Activated naive CD4-positive, alpha-beta T cell treated with anti-CD3 and anti-CD28 coated beads for 36 hours (primary cell): ENCODE measurements around the gene MTF2. TPM values are rescaled to one million over a fixed set of nuclear protein-coding genes. Genes with fewer than 3 reads are reported as not detected.
A peak's percentile ranks its signal among the peaks of the same experiment; 100 is the strongest.
"Not testable (repeated sequence)": the region's sequence is repeated elsewhere in the genome, so short reads cannot be mapped to it uniquely, and the experiment has no call there.

Source experiments
- CTCF ChIA-PET: fragments of 350-600 bp; sonication (Branson Sonifier 250); formaldehyde crosslinking; loops from one replicate; lab custom pipeline; 2021; ENCODE audit warnings: antibody characterized with exemption; lab: Charles Lee
- DNase-seq: peaks from one replicate; pipeline ENCODE4 v3.0.0-alpha.2; 2020
- H3K27ac Mint-ChIP-seq: one replicate; pipeline ENCODE4 v1.8.0; 2021; ENCODE audit warnings: mild to moderate bottlenecking, mixed read lengths
- H3K27me3 Mint-ChIP-seq: one replicate; pipeline ENCODE4 v1.8.0; 2021; ENCODE audit warnings: low read depth, mixed read lengths
- H3K36me3 Mint-ChIP-seq: one replicate; pipeline ENCODE4 v1.8.0; 2021; ENCODE audit warnings: low read depth, mixed read lengths
- H3K4me1 Mint-ChIP-seq: one replicate; pipeline ENCODE4 v1.8.0; 2021; ENCODE audit warnings: low read depth, mixed read lengths
- H3K4me3 Mint-ChIP-seq: one replicate; pipeline ENCODE4 v1.8.0; 2021; ENCODE audit warnings: mild to moderate bottlenecking, moderate library complexity, mixed read lengths
- H3K9me3 Mint-ChIP-seq: one replicate; pipeline ENCODE4 v1.8.0; 2021; ENCODE audit warnings: mixed read lengths
- intact Hi-C: fragments of 100-400 bp; cut with micrococcal nuclease; formaldehyde crosslinking; loops from one replicate; pipeline ENCODE4 v1.15.1; 2023
- total RNA-seq, 2 experiments: library from RNA; stranded (reverse); gene quantifications; one replicate each; pipeline ENCODE4 v1.2.3, GENCODE V29; 2021

MTF2 gene
- total RNA-seq, 2 experiments from 2014 or later, result 51.0 to 56.6 TPM

DNA sequence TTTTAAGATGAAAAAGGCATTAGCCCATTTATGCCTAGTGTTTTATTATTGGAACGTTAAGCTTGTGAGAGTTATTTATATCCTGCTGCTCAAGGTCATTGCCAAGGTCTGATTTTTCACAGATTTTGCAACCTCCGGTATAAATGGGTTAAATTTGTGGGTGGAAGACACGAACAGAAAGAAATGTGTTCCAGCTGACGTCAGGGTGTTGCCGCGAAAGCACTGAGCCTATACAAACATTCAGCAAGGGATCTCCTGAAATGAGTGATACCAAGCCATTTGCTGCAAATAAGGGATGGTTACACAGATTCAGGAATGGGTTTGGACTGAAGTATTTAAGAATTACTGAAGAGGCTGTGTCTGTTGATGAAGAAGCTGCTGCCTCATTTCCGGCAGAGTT, 68.9 kb downstream of the MTF2 start:
- Mint-ChIP-seq H3K4me1 (peaks cover 7% of the 10 kb centered on the region), H3K4me3 (no peak overlapping the region), H3K27ac (no peak overlapping the region), H3K9me3 (no peaks in the 10 kb centered on the region), H3K36me3 (peaks cover 33% of the 10 kb centered on the region), H3K27me3 (no peaks in the 10 kb centered on the region)
- intact Hi-C loops, result no loop called here
- DNase-seq, result no peak
- CTCF ChIA-PET, result no interaction called here

DNA sequence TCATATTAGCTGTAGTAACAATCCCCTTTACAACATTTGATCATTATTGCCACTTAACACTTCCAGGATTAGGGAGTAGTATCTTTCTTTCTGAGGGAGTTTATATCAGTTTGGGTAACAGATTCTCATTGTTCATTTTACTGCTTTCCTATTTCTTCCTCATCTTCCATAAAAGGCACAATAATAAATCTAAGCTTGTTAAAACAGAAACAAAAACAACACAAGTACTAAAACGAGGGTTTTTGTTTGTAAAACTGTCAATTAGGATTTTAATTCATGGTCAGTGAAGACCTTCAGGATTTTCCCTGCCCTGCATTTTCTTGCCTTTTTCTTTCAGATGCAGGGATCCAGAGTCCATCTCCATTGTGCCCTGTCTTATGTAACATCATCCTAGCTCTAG, 71.6 kb downstream of the MTF2 start:
- intact Hi-C loops, result no loop called here
- CTCF ChIA-PET, result interaction anchor here (1.0 kb wide), 1 partner anchor 14 kb away, joined by 3 read pairs; no protein-coding TSS in a partner anchor

DNA sequence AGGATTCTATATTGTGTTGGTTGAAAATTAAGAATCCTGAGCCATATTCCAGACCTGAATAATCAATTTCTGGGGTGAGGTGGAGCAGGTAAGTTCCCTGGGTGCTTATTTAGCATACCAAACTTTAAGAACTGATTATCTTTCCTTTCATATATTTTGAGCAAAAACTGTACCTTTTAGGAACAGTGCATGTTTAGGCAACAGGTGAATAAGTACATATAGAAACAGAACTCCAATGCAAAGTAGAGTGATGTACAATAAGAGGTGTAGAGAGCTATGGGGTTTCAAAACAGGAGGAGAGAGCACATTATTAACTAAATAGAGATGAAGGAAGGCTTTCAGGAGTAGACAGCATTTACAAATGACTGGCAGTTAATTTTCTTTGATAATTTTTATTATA, 72.4 kb downstream of the MTF2 start:
- Mint-ChIP-seq H3K27me3 (no peaks in the 10 kb centered on the region), H3K4me3 (no peak overlapping the region), H3K9me3 (no peaks in the 10 kb centered on the region), H3K36me3 (peaks cover 35% of the 10 kb centered on the region), H3K4me1 (peaks cover 22% of the 10 kb centered on the region), H3K27ac (no peak overlapping the region)
- DNase-seq, result no peak
- intact Hi-C loops, result no loop called here
- CTCF ChIA-PET, result no interaction called here

More for the DNA sequence above, 71.6 kb downstream of the MTF2 start:
- Mint-ChIP-seq H3K4me3 (no peak overlapping the region), H3K4me1 (peaks cover 20% of the 10 kb centered on the region), H3K27ac (no peak overlapping the region), H3K27me3 (no peaks in the 10 kb centered on the region), H3K36me3 (peaks cover 34% of the 10 kb centered on the region), H3K9me3 (no peaks in the 10 kb centered on the region)
- no peak for DNase-seq

DNA sequence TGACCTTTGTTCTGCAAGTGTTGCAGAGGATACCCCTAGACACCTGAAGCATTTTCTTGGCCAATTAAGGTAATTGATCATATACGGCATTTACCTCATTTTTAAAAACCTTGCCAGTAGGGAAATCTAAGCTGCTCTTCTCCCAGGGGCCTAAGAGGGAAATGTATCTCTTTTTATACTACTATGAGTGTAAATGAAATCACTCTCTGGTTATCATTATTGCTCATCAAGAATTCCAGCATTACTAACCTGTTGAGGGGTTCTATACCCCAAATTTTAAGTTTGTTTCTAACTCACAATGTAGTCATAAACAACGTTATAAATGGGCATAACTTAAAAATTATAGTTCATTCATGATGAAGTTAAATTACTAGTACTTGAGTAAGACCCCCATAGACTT, 73.8 kb downstream of the MTF2 start:
- Mint-ChIP-seq H3K36me3 (peaks cover 26% of the 10 kb centered on the region), H3K4me3 (no peak overlapping the region), H3K27ac (peak overlapping the region; percentile 38), H3K9me3 (no peaks in the 10 kb centered on the region), H3K27me3 (no peaks in the 10 kb centered on the region), H3K4me1 (peaks cover 22% of the 10 kb centered on the region)
- CTCF ChIA-PET, result interaction anchor here (1.2 kb wide), 1 partner anchor 73 kb away, joined by 3 read pairs; no protein-coding TSS in a partner anchor
- DNase-seq, result no peak
- intact Hi-C loops, result no loop called here

DNA sequence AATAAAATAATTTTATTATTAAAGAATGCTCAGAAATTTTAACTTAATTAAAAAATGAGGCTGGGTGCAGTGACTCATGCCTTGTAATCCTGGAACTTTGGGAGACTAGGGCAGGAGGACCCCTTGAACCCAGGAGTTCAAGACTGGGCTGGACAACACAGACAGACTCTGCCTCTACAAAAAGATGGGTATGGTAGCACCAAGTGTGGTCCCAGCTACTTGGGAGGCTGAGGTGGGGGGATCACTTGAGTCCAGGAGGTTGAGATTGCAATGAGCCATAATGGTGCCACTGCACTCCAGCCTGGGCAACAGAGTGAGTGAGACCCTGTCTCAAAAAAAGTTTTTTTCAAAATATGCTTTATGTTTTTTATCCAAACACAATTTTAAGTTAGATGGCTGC, 75.8 kb downstream of the MTF2 start:
- H3K9me3 Mint-ChIP-seq, result no peaks in the 10 kb centered on the region
- H3K36me3 Mint-ChIP-seq, result peaks cover 19% of the 10 kb centered on the region
- H3K4me3 Mint-ChIP-seq, result no peak overlapping the region
- peak overlapping the region; percentile 73 for H3K27ac Mint-ChIP-seq
- DNase-seq, result no peak
- H3K27me3 Mint-ChIP-seq, result no peaks in the 10 kb centered on the region
- CTCF ChIA-PET, result interaction anchor here (0.7 kb wide), 2 partner anchors 20 to 134 kb away, joined by 3 read pairs; no protein-coding TSS in a partner anchor
- peaks cover 22% of the 10 kb centered on the region for H3K4me1 Mint-ChIP-seq
- intact Hi-C loops, result loop anchor here (1.0 kb wide), 2 partner anchors 24 to 75 kb away; no protein-coding TSS in a partner anchor

DNA sequence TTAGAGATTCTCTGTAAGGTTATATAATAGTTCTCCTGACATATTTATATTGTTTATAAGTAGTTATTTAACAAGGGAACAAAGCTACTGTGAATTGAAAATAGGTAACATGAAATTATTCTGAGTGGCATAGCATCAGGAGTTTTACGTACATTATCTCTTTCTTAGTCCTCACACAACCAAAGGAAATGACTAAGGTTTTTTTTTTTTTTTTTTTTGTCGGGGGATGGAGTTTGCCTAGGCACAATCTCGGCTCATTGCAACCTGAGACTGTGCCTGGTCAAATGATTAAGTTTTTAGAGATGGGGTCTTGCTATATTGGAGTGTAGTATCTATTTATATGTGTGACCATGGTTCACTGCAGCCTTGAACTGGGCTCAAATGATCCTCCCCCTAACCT, 76.3 kb downstream of the MTF2 start:
- no peak for DNase-seq
- H3K9me3 Mint-ChIP-seq, result no peaks in the 10 kb centered on the region
- peak overlapping the region; percentile 73 for H3K27ac Mint-ChIP-seq
- CTCF ChIA-PET, result interaction anchor here (0.7 kb wide), 1 partner anchor 135 kb away, joined by 3 read pairs; no protein-coding TSS in a partner anchor
- H3K4me1 Mint-ChIP-seq, result peaks cover 23% of the 10 kb centered on the region
- H3K36me3 Mint-ChIP-seq, result peaks cover 19% of the 10 kb centered on the region
- intact Hi-C loops, result loop anchor here (1.0 kb wide), 2 partner anchors 24 to 75 kb away; no protein-coding TSS in a partner anchor
- H3K4me3 Mint-ChIP-seq, result no peak overlapping the region
- H3K27me3 Mint-ChIP-seq, result no peaks in the 10 kb centered on the region

DNA sequence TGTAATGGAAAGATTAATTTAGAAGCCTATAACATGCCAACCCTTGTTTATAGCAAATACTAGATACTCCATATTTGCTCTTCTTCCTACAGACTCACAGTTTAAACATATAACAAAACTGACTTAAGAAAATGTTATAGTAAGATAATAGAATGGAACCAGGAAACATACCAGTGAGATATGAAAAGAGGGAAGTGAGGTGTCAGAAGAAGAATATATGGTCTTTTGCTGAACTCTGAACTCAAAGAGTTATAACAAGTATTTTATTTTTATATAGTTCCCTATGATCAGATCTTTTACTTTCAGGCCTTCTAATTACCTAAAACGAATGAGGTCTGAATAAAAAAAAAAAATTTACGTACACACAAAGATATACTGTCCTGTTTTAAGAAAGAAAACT, 80.3 kb downstream of the MTF2 start:
- peaks cover 23% of the 10 kb centered on the region for H3K4me1 Mint-ChIP-seq
- no peak overlapping the region for H3K4me3 Mint-ChIP-seq
- intact Hi-C loops, result no loop called here
- CTCF ChIA-PET, result interaction anchor here (0.5 to 0.9 kb wide), 2 partner anchors 10 to 198 kb away, joined by 3 to 4 read pairs; no protein-coding TSS in a partner anchor
- no peaks in the 10 kb centered on the region for H3K27me3 Mint-ChIP-seq
- H3K9me3 Mint-ChIP-seq, result no peaks in the 10 kb centered on the region
- no peak for DNase-seq
- H3K36me3 Mint-ChIP-seq, result peaks cover 10% of the 10 kb centered on the region
- no peak overlapping the region for H3K27ac Mint-ChIP-seq

DNA sequence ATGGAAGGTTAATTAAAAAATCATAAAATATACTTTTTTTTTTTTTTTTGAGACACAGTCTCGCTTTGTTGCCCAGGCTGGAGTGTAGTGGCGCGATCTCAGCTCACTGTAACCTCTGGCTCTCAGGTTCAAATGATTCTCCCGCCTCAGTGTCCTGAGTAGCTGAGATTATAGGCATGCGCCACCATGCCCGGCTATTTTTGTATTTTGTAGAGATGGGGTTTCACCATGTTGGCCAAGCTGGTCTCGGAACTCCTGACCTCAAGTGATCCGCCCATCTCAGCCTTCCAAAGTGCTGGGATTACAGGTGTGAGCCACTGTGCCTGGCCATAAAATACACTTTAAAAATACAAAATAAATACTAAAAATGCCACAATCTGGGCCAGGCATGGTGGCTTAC, 84.2 kb downstream of the MTF2 start:
- CTCF ChIA-PET, DNase-seq, H3K27me3 Mint-ChIP-seq, H3K4me3 Mint-ChIP-seq, H3K9me3 Mint-ChIP-seq, H3K27ac Mint-ChIP-seq, intact Hi-C loops: not testable (repeated sequence)
- Mint-ChIP-seq H3K36me3 (peaks cover 20% of the 10 kb centered on the region), H3K4me1 (peaks cover 21% of the 10 kb centered on the region)

DNA sequence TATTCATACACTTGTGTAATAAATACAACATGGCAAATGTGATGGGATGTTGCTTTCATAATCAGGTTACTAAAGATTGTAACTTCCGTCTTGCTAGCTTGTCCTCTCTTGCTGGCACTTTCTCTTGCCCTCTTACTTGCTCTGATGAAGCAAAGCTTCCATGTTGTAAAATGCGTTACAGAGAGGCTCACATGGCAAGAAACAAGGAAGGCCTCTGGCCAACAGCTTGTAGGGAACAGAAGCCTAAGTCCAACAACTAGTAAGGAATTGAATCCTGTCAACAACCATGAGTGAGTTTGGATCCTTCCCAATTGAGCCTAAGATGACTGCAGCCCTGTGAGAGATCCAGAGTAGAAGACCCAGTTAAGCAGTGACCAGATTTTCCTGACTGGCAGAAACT, 85.7 kb downstream of the MTF2 start:
- no peak overlapping the region for H3K4me3 Mint-ChIP-seq
- H3K36me3 Mint-ChIP-seq, result peaks cover 24% of the 10 kb centered on the region
- no peak overlapping the region for H3K27ac Mint-ChIP-seq
- intact Hi-C loops, result no loop called here
- no peak for DNase-seq
- H3K9me3 Mint-ChIP-seq, result peaks cover 12% of the 10 kb centered on the region
- no peaks in the 10 kb centered on the region for H3K27me3 Mint-ChIP-seq
- CTCF ChIA-PET, result interaction anchor here (0.6 to 1.0 kb wide), 2 partner anchors 14 to 66 kb away, joined by 3 read pairs; no protein-coding TSS in a partner anchor
- peaks cover 27% of the 10 kb centered on the region for H3K4me1 Mint-ChIP-seq

DNA sequence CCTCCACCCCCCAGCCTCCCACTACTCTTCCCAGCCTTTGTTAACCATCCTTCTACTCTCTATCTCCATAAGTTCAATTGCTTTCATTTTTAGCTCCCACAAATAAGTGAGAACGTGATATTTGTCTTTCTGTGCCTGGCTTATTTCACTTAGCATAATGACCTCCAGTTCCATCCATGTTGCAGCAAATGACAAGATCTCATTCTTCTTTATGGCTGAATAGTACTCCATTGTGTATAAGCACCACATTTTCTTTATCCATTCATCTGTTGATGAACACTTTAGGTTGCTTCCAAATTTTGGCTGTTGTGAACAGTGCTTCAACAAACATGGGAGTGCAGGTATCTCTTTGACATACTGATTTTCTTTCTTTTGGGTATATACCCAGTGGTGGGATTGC, 86.8 kb downstream of the MTF2 start:
- H3K27ac Mint-ChIP-seq, H3K27me3 Mint-ChIP-seq, H3K4me3 Mint-ChIP-seq, DNase-seq, CTCF ChIA-PET, intact Hi-C loops: not testable (repeated sequence)
- Mint-ChIP-seq H3K4me1 (peaks cover 29% of the 10 kb centered on the region), H3K36me3 (peaks cover 28% of the 10 kb centered on the region), H3K9me3 (peaks cover 13% of the 10 kb centered on the region)

DNA sequence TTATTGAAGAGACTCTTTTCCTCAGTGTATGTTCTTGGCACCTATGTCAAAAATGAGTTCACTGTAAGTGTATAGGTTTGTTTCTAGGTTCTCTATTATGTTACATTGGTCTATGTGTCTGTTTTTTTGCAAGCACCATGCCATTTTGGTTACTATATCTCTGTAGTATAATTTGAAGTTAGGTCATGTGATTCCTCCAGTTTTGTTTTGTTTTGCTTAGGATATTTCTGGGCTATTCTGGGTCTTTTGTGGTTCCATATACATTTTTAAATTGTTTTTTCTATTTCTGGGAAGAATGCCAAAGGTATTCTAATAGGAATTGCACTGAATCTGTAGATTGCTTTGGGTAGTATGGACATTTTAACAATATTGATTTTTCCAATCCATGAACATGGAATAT, 87.9 kb downstream of the MTF2 start:
- Mint-ChIP-seq H3K27ac (no peak overlapping the region), H3K27me3 (no peaks in the 10 kb centered on the region), H3K36me3 (peaks cover 30% of the 10 kb centered on the region), H3K9me3 (peaks cover 13% of the 10 kb centered on the region), H3K4me3 (no peak overlapping the region), H3K4me1 (peaks cover 33% of the 10 kb centered on the region)
- no peak for DNase-seq
- intact Hi-C loops, result no loop called here
- CTCF ChIA-PET, result no interaction called here

DNA sequence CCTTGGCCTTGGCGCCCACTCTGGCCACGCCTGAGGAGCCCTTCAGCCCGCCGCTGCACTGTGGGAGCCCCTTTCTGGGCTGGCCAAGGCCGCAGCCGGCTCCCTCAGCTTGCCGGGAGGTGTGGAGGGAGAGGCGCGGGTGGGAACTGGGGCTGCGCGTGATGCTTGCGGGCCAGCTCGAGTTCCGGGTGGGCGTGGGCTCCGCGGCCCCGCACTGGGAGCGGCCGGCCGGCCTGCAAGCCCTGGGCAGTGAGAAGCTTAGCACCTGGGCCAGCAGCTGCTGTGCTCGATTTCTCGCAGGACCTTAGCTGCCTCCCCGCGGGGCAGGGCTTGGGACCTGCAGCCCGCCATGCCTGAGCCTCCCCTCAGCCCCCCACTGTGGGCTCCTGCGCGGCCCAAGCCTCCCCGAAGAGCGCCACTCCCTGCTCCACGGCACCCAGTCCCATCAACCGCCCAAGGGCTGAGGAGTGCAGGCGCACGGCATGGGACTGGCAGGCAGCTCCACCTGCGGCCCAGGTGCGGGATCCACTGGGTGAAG, 91.1 kb downstream of the MTF2 start:
- DNase-seq, H3K27me3 Mint-ChIP-seq, H3K27ac Mint-ChIP-seq, intact Hi-C loops, H3K4me3 Mint-ChIP-seq: not testable (repeated sequence)
- CTCF ChIA-PET, result interaction anchor here (0.8 kb wide), 1 partner anchor 11 kb away, joined by 3 read pairs; no protein-coding TSS in a partner anchor
- Mint-ChIP-seq H3K36me3 (peaks cover 39% of the 10 kb centered on the region), H3K4me1 (peaks cover 43% of the 10 kb centered on the region), H3K9me3 (peaks cover 13% of the 10 kb centered on the region)

DNA sequence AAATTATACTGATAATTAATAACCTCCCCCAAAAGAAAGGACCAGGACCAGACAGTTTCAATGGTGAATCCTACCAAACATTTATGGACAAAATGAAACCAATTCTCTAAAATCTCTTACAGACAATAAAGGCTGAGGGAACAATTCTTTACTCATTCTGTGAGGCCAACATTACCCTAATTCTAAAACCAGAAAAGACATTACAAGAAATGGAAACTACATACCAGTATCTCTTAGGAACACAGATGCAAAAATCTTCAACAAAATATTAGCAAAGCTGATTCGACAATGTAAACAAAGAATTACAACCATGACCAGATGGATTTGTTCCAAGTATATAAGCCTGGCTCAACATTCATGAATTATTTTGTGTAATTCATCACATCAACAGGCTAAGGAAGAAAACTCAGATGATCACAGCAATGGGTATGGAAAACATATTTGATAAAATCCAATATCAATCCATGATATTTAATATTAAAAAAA, 92.5 kb downstream of the MTF2 start:
- intact Hi-C loops, result loop anchor here (1.0 kb wide), 1 partner anchor 8 kb away; no protein-coding TSS in a partner anchor
- Mint-ChIP-seq H3K36me3 (peaks cover 35% of the 10 kb centered on the region), H3K27me3 (no peaks in the 10 kb centered on the region), H3K4me1 (peaks cover 45% of the 10 kb centered on the region), H3K27ac (no peak overlapping the region), H3K4me3 (peak overlapping the region; percentile 76), H3K9me3 (peaks cover 7% of the 10 kb centered on the region)
- CTCF ChIA-PET, result no interaction called here
- no peak for DNase-seq
